Inflammatory macrophage (primary cell): Measurements from ENCODE around the gene NKX1-2.

Source experiments
- DNase-seq, 2 donors: peaks; one replicate each; pipeline ENCODE4 v3.0.0-alpha.2; 2020 to 2022

NKX1-2 gene

DNA sequence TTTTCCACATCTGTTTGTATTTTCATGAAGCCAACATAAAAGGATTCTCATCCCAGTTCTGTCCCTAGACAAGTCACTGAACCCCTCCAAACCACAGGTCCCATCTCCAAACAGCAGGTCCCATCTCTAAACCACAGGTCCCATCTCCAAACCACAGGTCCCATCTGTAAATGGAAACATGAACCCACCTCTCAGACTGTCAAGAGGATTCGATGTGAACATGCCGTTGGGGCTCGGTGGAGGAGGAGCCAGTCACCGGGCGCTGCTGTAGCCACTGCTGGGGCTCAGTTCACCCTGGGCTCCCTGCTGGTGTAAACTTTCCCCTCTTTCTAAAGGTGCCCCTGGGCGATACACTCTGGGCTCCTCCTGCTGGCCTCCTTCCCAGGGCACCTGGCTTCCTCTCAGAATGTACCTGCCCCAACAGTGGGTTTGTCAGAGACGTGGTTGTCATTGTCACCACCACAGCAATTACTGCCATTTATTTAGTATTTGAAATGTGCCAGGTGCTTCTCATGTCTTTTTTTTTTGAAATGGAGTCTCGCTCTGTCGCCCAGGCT is 24.8 kb upstream of the NKX1-2 start:
- DNase-seq: no peak

DNA sequence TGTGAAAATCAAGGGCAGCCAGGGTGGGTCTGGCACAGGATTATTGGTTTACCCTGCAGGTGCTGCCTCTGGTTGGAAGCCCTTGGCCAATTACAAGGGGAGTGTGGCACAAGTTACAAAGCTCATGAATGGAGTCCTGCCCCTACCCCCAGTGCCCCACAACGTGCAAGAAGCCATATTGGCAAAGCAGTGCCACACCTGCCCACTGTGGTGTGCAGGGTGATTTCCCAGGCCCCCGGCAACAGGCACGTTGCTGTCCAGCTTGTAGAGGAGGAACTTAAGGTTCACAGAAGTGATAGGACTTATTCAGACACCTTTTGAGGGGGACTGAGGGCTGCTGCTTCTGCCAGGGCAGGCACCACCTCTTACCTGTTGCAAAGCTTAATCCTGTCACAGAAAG is 23.2 kb upstream of the NKX1-2 start:
- DNase-seq: no peak

DNA sequence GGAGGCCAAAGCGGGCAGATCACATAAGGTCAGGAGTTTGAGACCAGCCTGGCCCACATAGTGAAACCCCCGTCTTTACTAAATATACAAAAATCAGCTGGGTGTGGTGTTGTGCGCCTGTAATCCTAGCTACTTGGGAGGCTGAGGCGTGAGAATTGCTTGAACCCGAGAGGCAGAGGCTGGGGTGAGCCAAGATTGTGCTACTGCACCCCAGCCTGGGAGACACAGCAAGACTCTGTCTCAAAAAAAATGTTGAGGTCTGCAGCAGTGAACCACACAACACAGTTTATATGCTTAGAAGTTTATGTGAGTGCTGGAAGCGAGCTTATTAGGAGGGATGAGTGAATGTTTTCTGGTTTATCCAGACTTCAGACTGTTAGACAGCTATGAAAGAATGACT is 22.2 kb upstream of the NKX1-2 start:
- DNase-seq: no peak

DNA sequence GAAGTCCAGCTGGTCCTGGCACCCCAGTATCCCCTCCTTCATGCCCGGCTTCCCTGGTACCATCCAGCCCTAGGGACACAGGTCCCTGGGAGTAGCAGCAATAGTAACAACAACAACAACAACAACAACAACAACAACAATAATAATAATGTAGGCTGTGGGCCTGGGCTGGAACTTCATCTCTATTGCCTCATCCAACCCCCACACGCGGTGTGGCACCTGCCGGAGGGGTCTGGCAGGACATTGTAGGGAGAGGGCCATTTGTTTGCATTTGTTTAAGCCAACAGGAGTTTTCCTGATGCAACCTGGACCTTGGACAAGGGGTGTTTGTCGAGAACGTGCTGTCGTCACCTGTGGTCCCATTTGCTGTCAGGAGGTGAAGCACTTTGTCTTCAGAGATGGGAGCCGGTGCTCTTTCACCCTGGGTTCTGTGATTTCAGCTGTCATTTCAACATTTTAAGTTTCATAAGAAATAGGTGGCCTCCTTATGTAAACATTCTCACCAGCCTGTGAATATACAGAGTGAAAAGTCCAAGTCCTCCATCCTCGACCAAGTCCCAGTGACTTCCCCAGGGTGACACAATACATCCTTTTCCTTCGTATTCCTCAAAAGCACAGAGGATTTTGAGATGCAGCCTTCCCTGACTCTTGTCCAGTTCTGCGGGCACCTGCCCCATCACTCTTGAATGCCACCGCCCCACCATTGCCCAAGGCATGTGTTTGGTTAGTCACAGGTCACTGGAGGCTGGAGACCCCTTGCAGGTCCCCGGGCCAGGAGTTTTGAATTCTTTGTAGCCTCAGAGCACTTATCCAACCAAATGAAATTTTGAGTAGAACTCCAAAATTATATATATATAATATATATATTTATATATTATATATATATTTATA is 21.0 kb upstream of the NKX1-2 start:
- DNase-seq: no peak

DNA sequence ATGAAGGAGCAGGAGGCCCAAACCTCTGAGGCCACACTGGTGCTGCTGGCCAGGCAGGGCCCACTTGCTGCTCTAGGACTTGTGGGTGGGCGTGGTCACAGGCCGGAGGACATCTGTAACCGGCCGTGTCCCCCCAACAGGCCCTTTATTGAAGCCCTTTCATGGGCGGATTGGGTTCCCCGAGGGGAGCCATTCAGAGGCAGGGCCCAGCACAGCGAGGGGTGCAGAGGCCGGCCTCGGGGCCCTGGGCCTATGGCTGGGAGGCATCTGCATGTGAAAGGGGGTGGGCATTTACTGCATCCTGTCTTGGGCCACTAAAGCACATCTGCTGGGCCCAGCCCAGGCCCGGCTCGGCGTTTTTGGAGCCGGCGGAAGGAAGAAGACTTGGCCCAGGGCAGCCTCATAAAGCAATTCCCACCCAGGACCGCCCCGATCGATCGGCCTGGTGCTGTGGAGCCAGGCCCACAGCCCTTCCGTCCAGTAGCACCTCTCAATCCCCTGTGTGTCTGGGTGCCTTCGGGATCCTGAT is 20.2 kb upstream of the NKX1-2 start:
- DNase-seq: no peak

DNA sequence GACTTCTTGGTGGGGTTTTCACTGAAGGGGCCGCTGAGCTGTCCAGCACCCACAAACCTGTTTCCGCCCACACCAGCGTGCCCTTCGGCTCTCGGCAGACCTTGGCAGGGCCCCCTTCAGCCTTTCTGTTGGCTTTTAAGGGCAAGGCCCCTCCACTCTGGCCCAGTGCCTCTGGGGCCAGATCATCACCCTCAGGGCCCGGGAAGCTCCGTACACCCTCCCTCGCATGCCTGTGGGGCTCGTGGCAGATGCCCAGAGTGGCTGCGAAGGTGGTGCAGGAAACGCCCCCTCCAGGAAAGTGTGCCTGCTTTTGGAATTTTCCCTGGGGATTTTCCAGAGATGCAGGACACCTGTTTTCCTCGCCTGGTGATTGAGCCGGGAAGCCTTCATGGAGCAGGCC is 18.8 kb upstream of the NKX1-2 start:
- no peak for DNase-seq

DNA sequence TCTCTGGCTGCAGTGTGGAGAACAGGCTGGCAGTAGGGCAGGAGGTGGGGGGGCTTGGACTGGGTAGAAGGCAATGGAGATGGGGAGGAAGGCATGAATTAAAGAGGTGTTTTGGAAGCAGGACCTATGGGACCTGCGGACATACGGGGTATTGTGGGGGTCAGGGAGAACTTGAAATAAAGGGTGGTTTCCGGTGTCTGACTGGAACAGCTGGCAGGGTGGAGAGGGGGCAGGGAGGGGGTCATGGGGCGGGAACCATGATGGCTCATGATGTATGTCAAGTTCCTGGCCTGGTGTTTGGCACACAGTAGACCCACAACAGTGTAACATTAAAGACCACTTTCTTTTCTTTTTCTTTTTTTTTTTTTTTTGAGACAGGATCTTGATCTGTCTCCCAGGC is 17.3 kb upstream of the NKX1-2 start:
- DNase-seq: no peak

DNA sequence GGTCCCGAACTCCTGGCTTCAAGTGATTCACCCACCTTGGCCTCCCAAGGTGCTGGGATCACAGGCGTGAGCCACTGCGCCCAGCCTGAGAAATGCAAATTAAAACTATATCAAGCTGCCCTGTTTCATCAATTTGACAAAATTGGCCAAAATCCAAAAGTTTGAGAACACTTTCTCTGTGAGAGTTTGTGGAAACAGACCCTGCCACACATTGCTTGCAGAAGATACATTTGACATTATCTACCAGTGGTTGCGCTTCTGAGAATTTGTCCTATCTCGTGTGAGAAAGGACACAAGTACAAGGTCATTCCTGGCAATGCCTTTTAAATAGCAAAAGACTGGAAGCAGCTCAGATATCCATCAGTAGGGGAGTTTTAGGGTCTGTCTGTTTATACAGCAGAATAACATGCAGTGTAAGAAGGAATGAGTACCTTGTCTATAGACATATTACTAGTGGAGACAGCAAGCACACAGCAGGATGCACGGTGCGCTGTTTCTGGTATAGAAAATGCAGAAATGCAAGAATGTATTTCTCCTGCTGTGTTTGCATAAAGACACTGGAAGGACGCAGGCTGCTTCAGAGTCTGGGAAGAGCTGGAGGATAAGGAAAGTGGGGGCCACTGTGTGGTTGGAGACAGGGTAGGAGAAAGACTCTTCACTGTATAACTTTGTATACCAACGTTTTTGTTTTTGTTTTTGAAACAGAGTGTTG is 16.1 kb upstream of the NKX1-2 start:
- no peak for DNase-seq

DNA sequence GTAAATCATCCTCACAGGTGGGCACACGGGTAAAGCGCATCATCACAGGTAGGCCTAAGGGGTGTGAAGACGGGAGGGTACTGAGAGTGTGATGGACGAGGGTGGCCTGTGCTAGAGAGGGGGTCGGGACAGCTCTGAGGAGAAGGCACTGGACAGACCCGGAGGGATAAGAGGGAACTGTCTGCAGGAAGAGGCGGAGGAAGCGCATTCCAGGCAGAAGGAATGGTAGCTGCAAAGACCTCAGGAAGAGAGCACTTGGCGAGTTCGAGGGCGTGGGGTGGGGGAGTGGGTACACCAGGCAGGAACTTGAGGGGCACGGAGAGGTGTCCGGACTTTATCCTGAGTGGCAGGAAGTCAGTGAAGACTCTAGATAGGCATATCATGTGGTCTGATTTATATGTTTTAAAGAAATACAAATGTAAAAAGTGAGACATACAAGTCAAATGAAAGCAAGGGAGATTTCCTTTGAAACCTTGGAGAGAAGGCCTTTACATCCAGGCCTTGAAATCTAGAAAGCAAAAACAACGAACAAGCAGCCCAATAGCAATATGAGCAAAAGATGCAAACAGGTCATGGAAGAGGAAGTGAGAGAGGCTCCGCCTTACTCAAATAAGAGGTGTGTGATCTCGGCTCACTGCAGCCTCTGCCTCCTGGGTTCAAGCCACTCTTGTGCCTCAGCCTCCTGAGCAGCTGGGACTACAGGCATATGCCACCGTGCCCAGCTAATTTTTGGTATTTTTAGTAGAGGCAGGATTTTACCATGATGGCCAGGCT is 15.4 kb upstream of the NKX1-2 start:
- no peak for DNase-seq

DNA sequence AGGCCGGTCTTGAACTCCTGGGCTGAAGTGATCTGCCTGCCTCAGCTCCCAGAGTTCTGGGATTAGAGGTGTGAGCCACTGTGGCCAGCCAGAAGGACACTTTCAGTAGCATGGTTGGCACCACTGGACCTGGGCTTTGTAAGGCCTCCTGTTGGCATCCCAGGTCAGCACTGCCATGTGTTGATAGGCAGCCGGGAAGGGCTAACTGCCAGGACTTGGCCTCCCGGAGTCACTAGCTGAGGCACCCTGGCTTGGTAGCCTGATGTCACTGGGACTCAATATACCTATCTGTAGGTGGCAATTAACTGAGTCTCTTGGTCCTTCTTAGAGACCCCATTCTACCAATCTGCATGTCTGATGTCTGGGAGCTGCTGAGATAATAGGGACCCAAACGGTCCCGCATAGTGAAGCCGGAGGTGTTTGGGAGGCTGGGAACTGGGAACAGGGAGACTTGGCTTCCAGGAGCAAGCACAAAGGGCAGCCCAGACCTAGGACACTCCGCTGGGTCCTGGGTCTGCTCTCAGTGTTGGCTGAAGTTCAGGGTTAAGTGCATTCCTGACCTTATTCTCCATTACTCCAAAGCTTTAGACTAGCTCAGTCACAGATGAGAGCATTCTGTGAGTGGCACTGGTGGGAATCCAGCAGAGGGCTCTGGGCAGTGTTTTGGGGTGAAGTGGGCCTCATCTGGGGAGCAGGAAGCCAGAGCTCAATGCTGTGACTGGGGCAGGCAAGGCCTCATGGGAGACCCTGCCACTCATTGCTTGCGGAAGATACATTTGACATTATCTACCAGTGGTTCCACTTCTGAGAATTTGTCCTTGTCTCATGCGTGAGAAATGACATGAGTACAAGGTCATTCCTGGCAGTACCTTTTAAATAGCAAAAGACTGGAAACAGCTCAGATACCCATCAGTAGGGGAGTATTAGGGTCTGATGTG is 14.5 kb upstream of the NKX1-2 start:
- DNase-seq: no peak

DNA sequence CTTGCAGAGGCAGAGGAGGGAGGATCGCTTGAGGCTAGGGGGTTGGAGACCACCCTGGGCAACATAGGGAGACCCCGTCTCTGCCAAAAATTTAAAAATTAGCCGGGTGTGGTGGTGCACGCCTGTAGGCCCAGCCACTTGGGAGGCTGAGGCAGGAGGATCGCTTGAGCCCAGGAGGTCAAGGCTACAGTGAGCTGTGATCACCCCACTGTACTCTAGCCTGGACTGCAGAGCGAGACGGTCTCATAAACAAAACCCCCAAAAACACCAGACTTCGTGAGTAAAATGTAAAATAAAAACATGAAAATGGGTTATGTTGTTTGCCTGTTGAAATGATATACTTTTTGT is 12.5 kb upstream of the NKX1-2 start:
- DNase-seq: no peak

DNA sequence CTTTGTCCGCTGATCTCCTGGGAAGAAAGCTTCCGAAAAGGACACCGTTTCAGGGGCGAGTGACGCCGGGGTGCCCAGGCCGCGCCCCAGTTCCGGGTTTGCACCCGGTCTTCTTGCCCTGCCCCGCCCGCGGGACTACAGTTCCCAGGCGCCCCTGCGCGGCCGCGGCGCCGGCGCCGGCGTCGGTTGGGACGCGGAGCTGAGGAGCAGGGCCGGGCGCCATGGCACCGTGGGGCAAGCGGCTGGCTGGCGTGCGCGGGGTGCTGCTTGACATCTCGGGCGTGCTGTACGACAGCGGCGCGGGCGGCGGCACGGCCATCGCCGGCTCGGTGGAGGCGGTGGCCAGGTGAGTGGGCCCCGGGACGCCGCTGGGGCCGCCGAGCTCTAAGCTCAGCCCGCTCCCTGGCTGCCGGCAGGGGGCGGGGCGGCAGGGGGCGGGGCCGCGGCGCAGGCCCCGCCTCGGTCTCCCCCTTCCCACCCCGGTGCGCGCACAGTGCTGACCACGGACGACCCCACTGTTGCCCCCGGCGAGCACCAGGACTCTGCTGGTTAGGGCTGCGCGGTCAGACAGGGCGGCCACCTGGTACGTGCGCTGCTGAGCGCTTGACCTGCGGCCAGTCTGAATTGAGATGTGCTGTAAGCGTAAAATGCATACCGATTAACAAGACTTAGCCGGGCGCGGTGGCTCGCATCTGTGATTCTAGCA is 12.0 kb upstream of the NKX1-2 start, which contains the start of gene LHPP:
LHPP (plus strand) TSS at position 182 of the 706 bp plus-strand sequence; CDS start at position 222, 40 bp downstream.
- DNase-seq: peak; percentile 90 to 92

DNA sequence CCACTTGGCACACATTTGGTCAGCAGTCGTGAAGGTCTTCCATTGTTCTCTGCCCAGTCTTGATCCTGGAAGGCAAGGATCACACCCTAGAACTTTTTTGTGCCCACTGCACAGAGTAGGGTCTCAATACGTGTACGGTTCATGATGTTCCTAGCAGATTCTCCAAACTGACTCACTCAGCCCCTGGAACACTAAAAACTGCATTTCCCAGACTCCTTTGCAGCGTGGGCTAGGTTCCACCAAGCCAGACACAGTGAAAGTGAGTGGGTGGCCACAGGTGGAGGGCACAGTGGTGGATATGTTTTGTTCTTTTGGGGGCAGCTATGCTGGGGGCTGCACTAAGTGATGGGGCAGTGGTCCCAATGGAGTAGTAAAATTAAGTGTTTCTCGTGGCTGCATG is 10.3 kb upstream of the NKX1-2 start:
- no peak for DNase-seq

DNA sequence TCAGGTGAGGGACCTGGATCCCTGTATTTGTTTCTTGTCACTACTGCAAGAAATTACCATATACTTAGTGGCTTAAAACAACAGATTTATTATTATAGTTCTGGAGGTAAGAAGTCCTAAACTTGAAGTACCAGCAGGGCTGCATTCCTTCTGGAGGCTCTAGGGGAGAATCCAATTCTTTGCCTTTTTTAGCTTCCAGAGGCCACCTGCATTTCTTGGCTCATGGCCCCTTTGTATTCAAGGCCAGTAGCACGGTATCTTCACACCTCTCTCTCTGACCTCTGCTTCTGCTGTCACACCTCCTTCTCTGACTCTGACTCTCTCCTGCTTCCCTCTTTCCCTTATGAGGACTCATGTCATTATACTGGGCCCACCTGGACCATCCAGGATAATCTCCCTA is 9.6 kb upstream of the NKX1-2 start:
- no peak for DNase-seq

DNA sequence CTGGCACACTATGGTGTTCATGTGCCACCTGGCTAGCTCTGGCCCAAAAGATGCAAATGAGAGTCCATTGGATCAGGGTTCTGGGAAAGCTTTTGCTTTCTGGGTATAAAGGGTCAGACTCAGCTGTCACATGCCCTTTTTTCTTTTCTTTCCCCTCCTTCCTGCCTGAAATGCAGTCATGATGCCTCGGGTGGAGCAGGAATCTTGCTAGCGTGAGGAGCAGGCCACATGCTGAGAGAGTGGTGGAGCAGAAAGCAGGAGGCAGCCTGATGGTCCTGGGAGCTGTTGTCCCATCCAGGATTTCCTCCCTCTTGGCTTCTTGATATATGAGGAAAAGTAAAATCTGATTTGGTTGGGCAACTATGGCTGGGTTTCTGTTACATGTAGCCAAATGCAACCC is 9.1 kb upstream of the NKX1-2 start:
- no peak for DNase-seq

DNA sequence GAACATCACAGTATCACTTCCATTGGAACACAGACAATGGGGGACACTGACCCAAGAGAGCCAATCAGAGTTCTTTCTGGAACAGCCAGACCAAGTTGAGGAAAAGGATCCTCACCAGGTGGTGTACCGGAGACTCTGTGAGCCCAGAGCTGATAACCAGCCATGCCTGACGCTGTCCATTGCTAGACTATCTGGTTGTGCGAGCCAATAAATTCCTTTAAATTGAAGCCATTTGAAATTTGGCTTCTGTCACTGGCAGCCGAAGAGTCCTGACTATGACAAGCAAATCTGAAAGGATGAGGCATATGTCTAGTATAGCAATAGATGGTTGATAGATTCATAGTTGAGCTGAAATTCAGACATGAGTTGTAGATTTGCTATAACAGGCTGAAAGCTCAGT is 8.6 kb upstream of the NKX1-2 start:
- DNase-seq: no peak

DNA sequence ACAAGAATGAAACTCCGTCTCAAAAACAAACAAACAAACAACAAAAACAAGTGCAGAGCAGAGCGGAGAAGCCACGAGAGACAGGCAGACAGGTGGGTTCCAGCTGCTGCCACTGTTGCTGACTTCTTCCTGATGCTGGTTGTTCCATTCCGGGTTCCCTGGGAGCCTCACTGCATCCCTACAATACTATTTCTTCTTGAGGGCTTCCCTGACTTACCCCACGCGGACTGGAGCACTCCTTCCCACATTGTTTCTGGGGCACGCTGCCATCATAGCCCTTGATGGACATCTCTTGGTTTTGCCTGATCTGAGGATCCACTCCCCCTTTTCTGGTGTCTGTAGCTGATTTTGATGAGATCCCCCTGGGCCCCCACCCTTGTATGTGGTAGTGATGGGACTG is 5.6 kb upstream of the NKX1-2 start:
- DNase-seq: no peak

DNA sequence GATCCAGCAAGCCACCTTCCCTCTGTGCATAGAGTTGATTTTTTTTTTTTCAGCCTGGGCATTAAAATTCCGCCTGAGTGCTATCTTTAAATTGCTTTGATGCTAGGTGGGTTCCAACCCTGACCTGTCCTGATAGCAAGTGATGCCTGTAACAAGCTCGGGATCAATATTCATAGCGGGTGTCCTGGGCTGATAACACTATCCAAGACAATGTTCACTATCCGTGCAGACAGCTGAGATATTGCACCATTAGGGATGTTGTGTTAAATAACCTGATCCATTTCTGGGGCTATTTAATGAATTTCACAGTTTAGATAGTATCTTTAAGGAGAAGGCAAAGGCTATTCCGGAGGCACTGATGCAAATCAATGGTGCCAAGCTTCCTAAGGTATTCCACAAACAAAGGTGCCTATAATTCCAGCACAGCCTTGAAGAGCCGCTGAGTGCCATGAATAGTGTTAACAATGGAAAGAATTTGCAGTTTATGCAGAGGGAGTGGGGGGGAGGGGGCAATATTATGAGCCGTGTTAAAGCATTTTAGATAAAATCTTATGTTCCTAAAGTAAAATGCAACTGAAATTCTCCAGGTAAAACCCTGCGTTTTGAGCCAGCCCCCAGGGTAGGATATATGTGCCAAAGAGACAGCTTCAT is 4.2 kb upstream of the NKX1-2 start:
- no peak for DNase-seq

DNA sequence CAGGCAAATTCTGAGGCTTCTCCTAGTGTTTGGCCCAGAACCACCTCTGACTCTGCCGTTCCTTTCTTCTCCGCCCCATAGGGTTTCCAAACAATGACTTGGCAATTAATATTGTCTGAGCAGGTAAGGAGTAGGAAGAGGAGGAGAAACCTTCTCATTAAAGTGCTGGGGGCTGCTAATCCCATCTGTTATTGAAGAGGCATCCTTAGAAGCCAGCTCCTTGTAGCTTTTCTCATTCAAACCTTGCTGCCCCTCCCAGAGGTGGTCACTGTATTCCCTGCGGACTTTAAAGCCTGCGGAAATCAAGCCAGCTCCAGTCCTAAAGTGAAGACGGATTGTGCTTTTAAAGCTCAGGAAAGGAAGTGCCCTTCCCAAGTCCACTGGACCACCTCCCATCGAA is 1.4 kb upstream of the NKX1-2 start:
- DNase-seq: no peak

DNA sequence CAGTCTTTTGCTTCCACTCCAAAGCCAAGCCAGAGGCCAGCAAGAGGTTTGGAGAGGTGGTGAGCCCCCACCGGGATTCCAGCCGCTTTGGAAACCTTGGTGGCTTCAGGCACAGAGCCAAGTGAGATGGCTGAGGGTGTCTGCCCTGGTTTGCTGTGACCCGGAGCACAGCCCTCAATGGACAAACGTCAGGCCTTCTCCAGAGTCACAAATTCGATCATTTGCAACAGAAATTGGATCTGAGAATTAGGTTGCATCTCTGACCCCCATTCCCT is 885 bp upstream of the NKX1-2 start:
- no peak for DNase-seq
